Measurements from ENCODE around the gene MUC4. TPM values are rescaled to one million over a fixed set of nuclear protein-coding genes. Genes with fewer than 3 reads are reported as not detected.
"Not testable (repeated sequence)": the region's sequence is repeated elsewhere in the genome, so short reads cannot be mapped to it uniquely, and the experiment has no call there.

The MUC4 gene
- total RNA-seq, 1 donor from 2014 or later, result not detected

GRCh38 chr3:195800240-195800639 lies 11.5 kb downstream of the MUC4 start:
- H3K4me1 ChIP-seq, result peaks cover under 1% of the 10 kb centered on the region

DNA sequence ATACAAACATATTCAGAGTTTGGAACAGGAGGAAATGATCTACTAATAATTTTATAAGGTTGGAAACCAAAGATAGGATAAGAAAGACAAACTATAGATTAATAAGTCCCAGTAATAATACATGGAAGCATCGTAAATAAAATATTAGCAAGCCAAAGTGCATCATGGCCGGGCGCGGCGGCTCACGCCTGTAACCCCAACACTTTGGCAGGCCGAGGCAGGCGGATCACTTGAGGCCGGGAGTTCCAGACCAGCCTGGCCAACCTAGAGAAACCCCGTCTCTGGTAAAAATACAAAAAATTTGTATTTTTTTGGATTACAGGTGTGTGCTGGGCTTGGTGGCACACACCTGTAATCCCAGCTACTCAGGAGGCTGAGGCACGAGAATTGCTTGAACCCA lies 14.9 kb downstream of the MUC4 start:
- DNase-seq (ENCODE audit: low spot score), result no peak
- Histone ChIP-seq H3K4me1 (peaks cover 9% of the 10 kb centered on the region), H3K79me2 (ENCODE audit: low read depth) (no peaks in the 10 kb centered on the region), H3K4me3 (no peak overlapping the region), H3F3A (ENCODE audit: low read depth) (peaks cover 12% of the 10 kb centered on the region), H3K27ac (no peak overlapping the region), H3K9ac (no peak overlapping the region), H3K27me3 (no peaks in the 10 kb centered on the region), H2AFZ (replicated peaks) (no peak overlapping the region), H3K36me3 (no peaks in the 10 kb centered on the region), H3K4me2 (no peak overlapping the region), H3K9me3 (ENCODE audit: low read depth) (no peaks in the 10 kb centered on the region), H4K20me1 (ENCODE audit: low read depth) (no peaks in the 10 kb centered on the region)
- Mint-ChIP-seq H3K9me3 (peaks cover 4% of the 10 kb centered on the region), H3K36me3 (no peaks in the 10 kb centered on the region), H3K4me3 (no peak overlapping the region), H3K4me1 (peaks cover 15% of the 10 kb centered on the region), H3K27ac (no peak overlapping the region), H3K27me3 (ENCODE audit: insufficient read depth, low read depth) (peaks cover 4% of the 10 kb centered on the region)
- TF ChIP-seq EZH2phosphoT487 (IDR thresholded peaks at IDR 0.05) (no peak), EZH2 (IDR thresholded peaks at IDR 0.05) (no peak), CTCF (IDR thresholded peaks at IDR 0.05) (no peak)

More at GRCh38 chr3:195800240-195800639, 11.5 kb downstream of the MUC4 start:
- Mint-ChIP-seq H3K27ac (no peak overlapping the region), H3K4me1 (peaks cover 16% of the 10 kb centered on the region), H3K27me3 (ENCODE audit: insufficient read depth, low read depth) (peaks cover 7% of the 10 kb centered on the region), H3K9me3 (no peaks in the 10 kb centered on the region), H3K36me3 (no peaks in the 10 kb centered on the region), H3K4me3 (no peak overlapping the region)
- Histone ChIP-seq H2AFZ (replicated peaks) (no peak overlapping the region), H3K9ac (no peak overlapping the region), H3K27ac (no peak overlapping the region), H4K20me1 (ENCODE audit: low read depth) (no peaks in the 10 kb centered on the region), H3K27me3 (no peaks in the 10 kb centered on the region), H3K4me2 (no peak overlapping the region), H3K79me2 (ENCODE audit: low read depth) (no peaks in the 10 kb centered on the region), H3K36me3 (no peaks in the 10 kb centered on the region), H3F3A (ENCODE audit: low read depth) (peaks cover 4% of the 10 kb centered on the region), H3K4me3 (no peak overlapping the region), H3K9me3 (ENCODE audit: low read depth) (no peaks in the 10 kb centered on the region)
- no peak for DNase-seq (ENCODE audit: low spot score)
- TF ChIP-seq CTCF (IDR thresholded peaks at IDR 0.05), result no peak
- TF ChIP-seq EZH2phosphoT487 (IDR thresholded peaks at IDR 0.05), result no peak
- TF ChIP-seq EZH2 (IDR thresholded peaks at IDR 0.05), result no peak

- no peak overlapping the region for H3K27ac ChIP-seq
- H3K27me3 Mint-ChIP-seq (ENCODE audit: insufficient read depth, low read depth), result peaks cover 2% of the 10 kb centered on the region
- H2AFZ ChIP-seq (replicated peaks), result peak overlapping the region; percentile 90
- H3K9me3 Mint-ChIP-seq, result peaks cover 12% of the 10 kb centered on the region
- H3F3A ChIP-seq (ENCODE audit: low read depth), result peaks cover 12% of the 10 kb centered on the region
- no peaks in the 10 kb centered on the region for H3K36me3 ChIP-seq
- no peak overlapping the region for H3K27ac Mint-ChIP-seq
- H3K4me2 ChIP-seq, result peak overlapping the region; percentile 16
- H3K4me1 Mint-ChIP-seq, result peaks cover 10% of the 10 kb centered on the region
- H3K4me3 Mint-ChIP-seq, result no peak overlapping the region
- no peak overlapping the region for H3K4me3 ChIP-seq
- H3K36me3 Mint-ChIP-seq, result no peaks in the 10 kb centered on the region
- DNase-seq (ENCODE audit: low spot score), result peak; percentile 39
- no peak overlapping the region for H3K9ac ChIP-seq
- H4K20me1 ChIP-seq (ENCODE audit: low read depth), result no peaks in the 10 kb centered on the region
- peaks cover 9% of the 10 kb centered on the region for H3K4me1 ChIP-seq
- no peaks in the 10 kb centered on the region for H3K79me2 ChIP-seq (ENCODE audit: low read depth)
- H3K9me3 ChIP-seq (ENCODE audit: low read depth), result no peaks in the 10 kb centered on the region
- H3K27me3 ChIP-seq, result no peaks in the 10 kb centered on the region
- TF ChIP-seq EZH2 (IDR thresholded peaks at IDR 0.05) (no peak), EZH2phosphoT487 (IDR thresholded peaks at IDR 0.05) (no peak), CTCF (IDR thresholded peaks at IDR 0.05) (no peak)
Observed at GRCh38 chr3:195794708-195795107, 17.0 kb downstream of the MUC4 start.

- H3K4me1 ChIP-seq; H3K27me3 ChIP-seq; H3K36me3 ChIP-seq; H3K4me3 ChIP-seq; H3K79me2 ChIP-seq (ENCODE audit: low read depth); H3K36me3 Mint-ChIP-seq; H3K27me3 Mint-ChIP-seq (ENCODE audit: insufficient read depth, low read depth); H3K9ac ChIP-seq; H3K27ac ChIP-seq; H2AFZ ChIP-seq (replicated peaks); H3K9me3 ChIP-seq (ENCODE audit: low read depth); H3K27ac Mint-ChIP-seq; H3K4me2 ChIP-seq; DNase-seq (ENCODE audit: low spot score); H4K20me1 ChIP-seq (ENCODE audit: low read depth); H3K4me3 Mint-ChIP-seq: not testable (repeated sequence)
- Mint-ChIP-seq H3K4me1 (peaks cover 10% of the 10 kb centered on the region), H3K9me3 (peaks cover 12% of the 10 kb centered on the region)
- peaks cover 12% of the 10 kb centered on the region for H3F3A ChIP-seq (ENCODE audit: low read depth)
Observed at GRCh38 chr3:195792621-195793020, 19.1 kb downstream of the MUC4 start.

All from neural progenitor cell (in vitro differentiated cells).